Heart right ventricle (tissue), 16 donors: ENCODE results near the gene ELF3. TPM values are rescaled to one million over a fixed set of nuclear protein-coding genes. Genes with fewer than 3 reads are reported as not detected.
A peak's percentile ranks its signal among the peaks of the same experiment; 100 is the strongest.

Experiments
- ATAC-seq, 8 donors: fragments of 200-7000 bp; cut with Tn5 transposase; one replicate each; pipeline ENCODE4 v1.9.1; 2020; ENCODE audit warnings: mild to moderate bottlenecking in 8 of 8, moderate library complexity in 8 of 8, moderate number of reproducible peaks in 1 of 8
- DNase-seq, 2 donors: peaks; one replicate each; pipeline ENCODE4 v3.0.0-alpha.2; 2020
- H3K27ac ChIP-seq, 10 donors: fragments of 200-600 bp; sonication (generic) in 2 of 10; one replicate each; pipeline versions ENCODE4 v1.5.0 to v1.8.0; 2020 to 2022; ENCODE audit warnings: mild to moderate bottlenecking in 3 of 10
- H3K27me3 ChIP-seq, 7 donors: fragments of 200-600 bp; one replicate each; pipeline ENCODE4 v1.8.0; 2021 to 2022; ENCODE audit warnings: mild to moderate bottlenecking in 2 of 7
- H3K36me3 ChIP-seq, 9 donors: fragments of 200-600 bp; sonication (generic) in 1 of 9; one replicate each; pipeline versions ENCODE4 v1.5.0 to v1.8.0; 2020 to 2022; ENCODE audit warnings: mild to moderate bottlenecking in 2 of 9
- H3K4me1 ChIP-seq, 9 donors: fragments of 200-600 bp; sonication (generic) in 1 of 9; one replicate each; pipeline versions ENCODE4 v1.5.0 to v1.8.0; 2020 to 2022; ENCODE audit warnings: mild to moderate bottlenecking in 4 of 9
- H3K4me3 ChIP-seq, 10 donors: fragments of 200-600 bp; sonication (generic) in 2 of 10; one replicate each; pipeline versions ENCODE4 v1.5.0 to v1.8.0; 2020 to 2022; ENCODE audit warnings: mild to moderate bottlenecking in 7 of 10, moderate library complexity in 2 of 10
- H3K9me3 ChIP-seq, 11 donors: fragments of 200-600 bp in 10 of 11; sonication (generic) in 2 of 11; one replicate each; pipeline versions ENCODE4 v1.5.0 to v1.8.0; 2013 to 2022; ENCODE audit warnings: mild to moderate bottlenecking in 2 of 11, control low read depth in 1 of 11, moderate library complexity in 1 of 11
- CTCF ChIP-seq, 9 donors: fragments of 200-600 bp; sonication (generic) in 2 of 9; IDR thresholded peaks; one replicate each; pipeline versions ENCODE4 v1.5.0 to v1.8.0; 2021 to 2022; ENCODE audit warnings: antibody characterized with exemption in 9 of 9, mild to moderate bottlenecking in 5 of 9, moderate library complexity in 1 of 9
- WGBS, 2 donors: extraction: QIAGEN DNeasy Blood & Tissue Kit; methylation state at CpG; one replicate each; pipeline ENCODE4 v1.1.7; 2013; ENCODE audit warnings: inconsistent platforms in 1 of 2; 5-methylcytosine and 5-hydroxymethylcytosine counted together
- intact Hi-C, 10 donors: fragments of 100-400 bp; cut with DNase I; formaldehyde crosslinking; loops; one replicate each; pipeline versions ENCODE4 v1.11.1 to v1.14.2; 2022
- polyA plus RNA-seq, 2 donors: library from polyadenylated mRNA; stranded (reverse); fragments of 200-250 nt; gene quantifications; one replicate each; pipeline ENCODE4 v1.2.3, GENCODE V29; 2013
- total RNA-seq, 10 donors: library from RNA; stranded (reverse); fragmentation: NEBNext Ultra II Directional in 3 of 10; extraction: Animal tissue kit (Norgen Biotek cat#: 25700) in 3 of 10; gene quantifications; one replicate each; pipeline versions ENCODE4 v1.2.1 to v1.2.4, GENCODE V29; 2021 to 2023
- donor health status: Arrhythmogenic right ventricular cardiomyopathy.
- donor health status: ischemic (EF 13 %, LVEDD 7.1; RV severe dilation, severe dysfunction).
- donor health status: healthy with polysubstance abuse.
- donor health status: DM: no; HTN: yes; CAD: no.
- donor health status: DM: no; HTN: no; CAD: no.
- donor health status: ischemic (EF 25% LVEDD 6.9; RV normal size, moderate dysfunction).
- donor health status: ischemic (EF 25% LVEDD 5.7; RV mildly dilated, moderate dysfunction).
- donor health status: healthy.
- donor health status: DM: yes; HTN: yes; CAD: no.
- donor health status: Ischemic cardiomyopathy.
- donor health status: ischemic (EF 35%, LVEDD 5.7; RV mildly dilated, moderate dysfunction).
- donor health status: nonischemic (EF 11% LVEDD 7.7; RV severe dilation, severe dysfunction).
- donor health status: DM: yes; HTN: yes; CAD: no.
- donor health status: PGD.
- donor health status: ischemic (EF 29% LVEDD 5.4; RV normal size, mild dysfunction).
- donor health status: nonischemic (EF 23%, LVEDD 6.1; RV moderate dilation, normal function).

The ELF3 gene
- total and polyA plus RNA-seq, 12 donors = 0.09 to 255 (median 1.4) TPM; not detected in 2

GRCh38 chr1:201982623-201983379 is 27.6 kb upstream of the ELF3 start, which contains the start of gene RNPEP:
Gene RNPEP (plus strand): TSS chr1:201982648. CDS start chr1:201982667, 19 bp downstream.
- WGBS, 2 donors = 0% methylated on average over 65 to 80 of the region's 80 CpGs
- intact Hi-C loops = no loop called here
- DNase-seq = peak; percentile 70 to 82
- Histone ChIP-seq H3K4me1 (peaks cover 0 to 52% (median 18%) of the 10 kb centered on the region in 9 donors), H3K4me3 (peak within 1 kb of the TSS; percentile 56 to 100 (median 96)), H3K27ac (peak within 1 kb of the TSS; percentile 33 to 98 (median 94)), H3K9me3 (no peaks in the 10 kb centered on the region), H3K27me3 (no peaks in the 10 kb centered on the region), H3K36me3 (peaks cover 0 to 8% (median 0%) of the 10 kb centered on the region in 9 donors)
- peak; percentile 80 to 95 (median 88) for ATAC-seq
- peak in 2 of 9 donors; percentile 3 to 17 for TF ChIP-seq CTCF (IDR thresholded peaks at IDR 0.05)

GRCh38 chr1:201983380-201983805 is 27.0 kb upstream of the ELF3 start:
- peak in 1 of 9 donors; percentile 1 for TF ChIP-seq CTCF (IDR thresholded peaks at IDR 0.05)
- DNase-seq (no peak), ATAC-seq (no peak)
- peak overlapping the region; percentile 33 to 98 (median 94) for H3K27ac ChIP-seq
- peaks cover 0 to 9% (median 0%) of the 10 kb centered on the region in 9 donors for H3K36me3 ChIP-seq
- 13 to 15% methylated on average over 11 of the region's 11 CpGs for WGBS, 2 donors
- H3K4me1 ChIP-seq = peaks cover 0 to 52% (median 18%) of the 10 kb centered on the region in 9 donors
- H3K9me3 ChIP-seq = no peaks in the 10 kb centered on the region
- intact Hi-C loops = no loop called here
- H3K27me3 ChIP-seq = no peaks in the 10 kb centered on the region
- peak overlapping the region; percentile 56 to 100 (median 96) for H3K4me3 ChIP-seq

GRCh38 chr1:201984446-201984845 is 25.9 kb upstream of the ELF3 start:
- Histone ChIP-seq H3K27ac (no peak overlapping the region), H3K27me3 (no peaks in the 10 kb centered on the region), H3K9me3 (no peaks in the 10 kb centered on the region), H3K36me3 (peaks cover 0 to 19% (median 8%) of the 10 kb centered on the region in 9 donors), H3K4me1 (peaks cover 0 to 55% (median 18%) of the 10 kb centered on the region in 9 donors), H3K4me3 (no peak overlapping the region)
- ATAC-seq (no peak), DNase-seq (no peak)
- WGBS, 2 donors = 98 to 99% methylated on average over 3 of the region's 3 CpGs
- intact Hi-C loops = no loop called here
- TF ChIP-seq CTCF (IDR thresholded peaks at IDR 0.05) = no peak

- WGBS, 2 donors = 76 to 98% methylated on average over 2 of the region's 2 CpGs
- intact Hi-C loops = no loop called here
- Histone ChIP-seq H3K4me3 (no peak overlapping the region), H3K36me3 (peaks cover 0 to 28% (median 17%) of the 10 kb centered on the region in 9 donors), H3K27ac (no peak overlapping the region), H3K4me1 (peaks cover 0 to 63% (median 25%) of the 10 kb centered on the region in 9 donors), H3K27me3 (no peaks in the 10 kb centered on the region), H3K9me3 (no peaks in the 10 kb centered on the region)
- ATAC-seq (no peak), DNase-seq (no peak)
- TF ChIP-seq CTCF (IDR thresholded peaks at IDR 0.05) = no peak
Measured at GRCh38 chr1:201985355-201985754, 25.0 kb upstream of the ELF3 start.
